ENCODE data around the gene TOM1L2. TPM values are rescaled to one million over a fixed set of nuclear protein-coding genes. Genes with fewer than 3 reads are reported as not detected.
"Not testable (repeated sequence)": the region's sequence is repeated elsewhere in the genome, so short reads cannot be mapped to it uniquely, and the experiment has no call there.

Gene TOM1L2
- polyA plus RNA-seq, 1 donor = 31.1 TPM

GRCh38 chr17:17958982-17959381, 13.2 kb downstream of the TOM1L2 start:
- peaks cover 26% of the 10 kb centered on the region for H3K4me1 ChIP-seq (ENCODE audit: control insufficient read depth, insufficient read depth, low read length)
- DNase-seq = no peak
- no peak overlapping the region for H3K4me3 ChIP-seq (ENCODE audit: low read length)
- H3K27ac ChIP-seq (ENCODE audit: low read length) = peak overlapping the region; percentile 68
- peaks cover 3% of the 10 kb centered on the region for H3K9me3 ChIP-seq (ENCODE audit: control insufficient read depth, low read depth, low read length)
- H3K27me3 ChIP-seq (ENCODE audit: control insufficient read depth, insufficient read depth, low read length) = no peaks in the 10 kb centered on the region
- WGBS (ENCODE audit: insufficient coverage, low lambda C conversion rate) = no CpG with 5 or more reads among the region's 5 CpGs
- peaks cover 8% of the 10 kb centered on the region for H3K36me3 ChIP-seq (ENCODE audit: control insufficient read depth, insufficient read depth, low read length)

GRCh38 chr17:17957584-17957916, 14.7 kb downstream of the TOM1L2 start:
- 90% methylated on average over 2 of the region's 7 CpGs for WGBS (ENCODE audit: insufficient coverage, low lambda C conversion rate)

GRCh38 chr17:17955790-17956341, 16.3 kb downstream of the TOM1L2 start:
- not testable (repeated sequence) for H3K9me3 ChIP-seq (ENCODE audit: control insufficient read depth, low read depth, low read length); DNase-seq; H3K27me3 ChIP-seq (ENCODE audit: control insufficient read depth, insufficient read depth, low read length); H3K4me3 ChIP-seq (ENCODE audit: low read length); H3K36me3 ChIP-seq (ENCODE audit: control insufficient read depth, insufficient read depth, low read length); H3K27ac ChIP-seq (ENCODE audit: low read length)
- peaks cover 26% of the 10 kb centered on the region for H3K4me1 ChIP-seq (ENCODE audit: control insufficient read depth, insufficient read depth, low read length)
- no CpG with 5 or more reads among the region's 12 CpGs for WGBS (ENCODE audit: insufficient coverage, low lambda C conversion rate)

More at GRCh38 chr17:17957584-17957916, 14.7 kb downstream of the TOM1L2 start:
- no peak for DNase-seq
- Histone ChIP-seq H3K27ac (ENCODE audit: low read length) (peak overlapping the region; percentile 68), H3K4me1 (ENCODE audit: control insufficient read depth, insufficient read depth, low read length) (peaks cover 26% of the 10 kb centered on the region), H3K36me3 (ENCODE audit: control insufficient read depth, insufficient read depth, low read length) (peaks cover 8% of the 10 kb centered on the region), H3K4me3 (ENCODE audit: low read length) (no peak overlapping the region), H3K27me3 (ENCODE audit: control insufficient read depth, insufficient read depth, low read length) (no peaks in the 10 kb centered on the region), H3K9me3 (ENCODE audit: control insufficient read depth, low read depth, low read length) (peaks cover 3% of the 10 kb centered on the region)

- DNase-seq = no peak
- Histone ChIP-seq H3K4me3 (ENCODE audit: low read length) (no peak overlapping the region), H3K27me3 (ENCODE audit: control insufficient read depth, insufficient read depth, low read length) (no peaks in the 10 kb centered on the region), H3K36me3 (ENCODE audit: control insufficient read depth, insufficient read depth, low read length) (peaks cover 8% of the 10 kb centered on the region), H3K4me1 (ENCODE audit: control insufficient read depth, insufficient read depth, low read length) (peaks cover 12% of the 10 kb centered on the region), H3K9me3 (ENCODE audit: control insufficient read depth, low read depth, low read length) (peaks cover 3% of the 10 kb centered on the region), H3K27ac (ENCODE audit: low read length) (no peak overlapping the region)
- WGBS (ENCODE audit: insufficient coverage, low lambda C conversion rate) = no CpG with 5 or more reads among the region's 3 CpGs
These were observed 18.1 kb downstream of the TOM1L2 start for GRCh38 chr17:17954079-17954478.

- H3K36me3 ChIP-seq (ENCODE audit: control insufficient read depth, insufficient read depth, low read length) = peaks cover 8% of the 10 kb centered on the region
- no peak overlapping the region for H3K27ac ChIP-seq (ENCODE audit: low read length)
- no peaks in the 10 kb centered on the region for H3K4me1 ChIP-seq (ENCODE audit: control insufficient read depth, insufficient read depth, low read length)
- H3K27me3 ChIP-seq (ENCODE audit: control insufficient read depth, insufficient read depth, low read length) = no peaks in the 10 kb centered on the region
- no CpG with 5 or more reads among the region's 3 CpGs for WGBS (ENCODE audit: insufficient coverage, low lambda C conversion rate)
- no peak overlapping the region for H3K4me3 ChIP-seq (ENCODE audit: low read length)
- peaks cover 3% of the 10 kb centered on the region for H3K9me3 ChIP-seq (ENCODE audit: control insufficient read depth, low read depth, low read length)
- no peak for DNase-seq
These were observed 19.5 kb downstream of the TOM1L2 start for GRCh38 chr17:17952691-17953090.

GRCh38 chr17:17951524-17951923, 20.7 kb downstream of the TOM1L2 start:
- H3K27me3 ChIP-seq (ENCODE audit: control insufficient read depth, insufficient read depth, low read length) = no peaks in the 10 kb centered on the region
- peaks cover 3% of the 10 kb centered on the region for H3K9me3 ChIP-seq (ENCODE audit: control insufficient read depth, low read depth, low read length)
- peaks cover 8% of the 10 kb centered on the region for H3K36me3 ChIP-seq (ENCODE audit: control insufficient read depth, insufficient read depth, low read length)
- H3K4me1 ChIP-seq (ENCODE audit: control insufficient read depth, insufficient read depth, low read length) = no peaks in the 10 kb centered on the region
- no CpG with 5 or more reads among the region's 5 CpGs for WGBS (ENCODE audit: insufficient coverage, low lambda C conversion rate)
- no peak for DNase-seq
- H3K27ac ChIP-seq (ENCODE audit: low read length) = no peak overlapping the region
- H3K4me3 ChIP-seq (ENCODE audit: low read length) = no peak overlapping the region

GRCh38 chr17:17950806-17951205, 21.4 kb downstream of the TOM1L2 start:
- peaks cover 2% of the 10 kb centered on the region for H3K4me1 ChIP-seq (ENCODE audit: control insufficient read depth, insufficient read depth, low read length)

GRCh38 chr17:17950347-17950746, 21.9 kb downstream of the TOM1L2 start:
- H3K27me3 ChIP-seq (ENCODE audit: control insufficient read depth, insufficient read depth, low read length) = no peaks in the 10 kb centered on the region
- peaks cover 4% of the 10 kb centered on the region for H3K36me3 ChIP-seq (ENCODE audit: control insufficient read depth, insufficient read depth, low read length)
- DNase-seq = no peak
- peaks cover 4% of the 10 kb centered on the region for H3K4me1 ChIP-seq (ENCODE audit: control insufficient read depth, insufficient read depth, low read length)
- H3K4me3 ChIP-seq (ENCODE audit: low read length) = no peak overlapping the region
- no CpG with 5 or more reads among the region's 7 CpGs for WGBS (ENCODE audit: insufficient coverage, low lambda C conversion rate)
- no peak overlapping the region for H3K27ac ChIP-seq (ENCODE audit: low read length)
- H3K9me3 ChIP-seq (ENCODE audit: control insufficient read depth, low read depth, low read length) = no peaks in the 10 kb centered on the region

More at GRCh38 chr17:17950806-17951205, 21.4 kb downstream of the TOM1L2 start:
- no CpG with 5 or more reads among the region's 1 CpG for WGBS (ENCODE audit: insufficient coverage, low lambda C conversion rate)
- Histone ChIP-seq H3K27ac (ENCODE audit: low read length) (no peak overlapping the region), H3K27me3 (ENCODE audit: control insufficient read depth, insufficient read depth, low read length) (no peaks in the 10 kb centered on the region), H3K36me3 (ENCODE audit: control insufficient read depth, insufficient read depth, low read length) (peaks cover 8% of the 10 kb centered on the region), H3K4me3 (ENCODE audit: low read length) (no peak overlapping the region), H3K9me3 (ENCODE audit: control insufficient read depth, low read depth, low read length) (no peaks in the 10 kb centered on the region)
- DNase-seq = no peak

GRCh38 chr17:17947966-17948365, 24.2 kb downstream of the TOM1L2 start:
- H3K27ac ChIP-seq (ENCODE audit: low read length) = no peak overlapping the region
- H3K27me3 ChIP-seq (ENCODE audit: control insufficient read depth, insufficient read depth, low read length) = no peaks in the 10 kb centered on the region
- no peak overlapping the region for H3K4me3 ChIP-seq (ENCODE audit: low read length)
- H3K36me3 ChIP-seq (ENCODE audit: control insufficient read depth, insufficient read depth, low read length) = no peaks in the 10 kb centered on the region
- no CpG with 5 or more reads among the region's 1 CpG for WGBS (ENCODE audit: insufficient coverage, low lambda C conversion rate)
- DNase-seq = no peak
- no peaks in the 10 kb centered on the region for H3K9me3 ChIP-seq (ENCODE audit: control insufficient read depth, low read depth, low read length)
- H3K4me1 ChIP-seq (ENCODE audit: control insufficient read depth, insufficient read depth, low read length) = peaks cover 24% of the 10 kb centered on the region

GRCh38 chr17:17947309-17947708, 24.9 kb downstream of the TOM1L2 start:
- no peaks in the 10 kb centered on the region for H3K27me3 ChIP-seq (ENCODE audit: control insufficient read depth, insufficient read depth, low read length)
- WGBS (ENCODE audit: insufficient coverage, low lambda C conversion rate) = 100% methylated on average over 3 of the region's 5 CpGs
- no peak overlapping the region for H3K27ac ChIP-seq (ENCODE audit: low read length)
- peaks cover 25% of the 10 kb centered on the region for H3K4me1 ChIP-seq (ENCODE audit: control insufficient read depth, insufficient read depth, low read length)
- DNase-seq = no peak
- no peak overlapping the region for H3K4me3 ChIP-seq (ENCODE audit: low read length)
- no peaks in the 10 kb centered on the region for H3K36me3 ChIP-seq (ENCODE audit: control insufficient read depth, insufficient read depth, low read length)
- no peaks in the 10 kb centered on the region for H3K9me3 ChIP-seq (ENCODE audit: control insufficient read depth, low read depth, low read length)

- Histone ChIP-seq H3K36me3 (ENCODE audit: control insufficient read depth, insufficient read depth, low read length) (no peaks in the 10 kb centered on the region), H3K27ac (ENCODE audit: low read length) (no peak overlapping the region), H3K4me3 (ENCODE audit: low read length) (no peak overlapping the region), H3K9me3 (ENCODE audit: control insufficient read depth, low read depth, low read length) (no peaks in the 10 kb centered on the region), H3K4me1 (ENCODE audit: control insufficient read depth, insufficient read depth, low read length) (peaks cover 25% of the 10 kb centered on the region), H3K27me3 (ENCODE audit: control insufficient read depth, insufficient read depth, low read length) (no peaks in the 10 kb centered on the region)
- no peak for DNase-seq
- no CpG with 5 or more reads among the region's 3 CpGs for WGBS (ENCODE audit: insufficient coverage, low lambda C conversion rate)
These were observed 26.1 kb downstream of the TOM1L2 start for GRCh38 chr17:17946093-17946492.
